ENCODE results near the gene STPG2. TPM values are rescaled to one million over a fixed set of nuclear protein-coding genes. Genes with fewer than 3 reads are reported as not detected.

STPG2 gene
- total RNA-seq, 2 donors from 2014 or later = 0.19 TPM; not detected in 1

GRCh38 chr4:98150092-98150761 lies 7.0 kb upstream of the STPG2 start:
- Histone ChIP-seq H3K4me3 (no peak overlapping the region), H3K27ac (no peak overlapping the region), H3K36me3 (no peaks in the 10 kb centered on the region), H3K4me1 (no peaks in the 10 kb centered on the region), H3K9me3 (no peaks in the 10 kb centered on the region), H3K27me3 (no peaks in the 10 kb centered on the region), H3K9ac (ENCODE audit: low read depth in 2 of 2, low read length in 2 of 2) (no peak overlapping the region)
- TF ChIP-seq CTCF (IDR thresholded peaks at IDR 0.05) = no peak
- no peak for DNase-seq
- intact Hi-C loops (cut with DNase I) = no loop called here

- intact Hi-C loops (cut with DNase I) = no loop called here
- no peak overlapping the region for H3K27ac ChIP-seq
- no peaks in the 10 kb centered on the region for H3K4me1 ChIP-seq
- H3K9ac ChIP-seq (ENCODE audit: low read depth in 2 of 2, low read length in 2 of 2) = no peak overlapping the region
- H3K27me3 ChIP-seq = no peaks in the 10 kb centered on the region
- no peaks in the 10 kb centered on the region for H3K9me3 ChIP-seq
- H3K4me3 ChIP-seq = no peak overlapping the region
- TF ChIP-seq CTCF (IDR thresholded peaks at IDR 0.05) = no peak
- H3K36me3 ChIP-seq = no peaks in the 10 kb centered on the region
- no peak for DNase-seq
Measured at GRCh38 chr4:98148856-98149255, 5.6 kb upstream of the STPG2 start.

GRCh38 chr4:98126141-98126540 lies 17.1 kb downstream of the STPG2 start:
- H3K27ac ChIP-seq = no peak overlapping the region
- H3K27me3 ChIP-seq = no peaks in the 10 kb centered on the region
- intact Hi-C loops (cut with DNase I) = no loop called here
- H3K9me3 ChIP-seq = no peaks in the 10 kb centered on the region
- H3K4me1 ChIP-seq = no peaks in the 10 kb centered on the region
- DNase-seq = no peak
- H3K9ac ChIP-seq (ENCODE audit: low read depth in 2 of 2, low read length in 2 of 2) = no peak overlapping the region
- H3K4me3 ChIP-seq = no peak overlapping the region
- H3K36me3 ChIP-seq = no peaks in the 10 kb centered on the region
- no peak for TF ChIP-seq CTCF (IDR thresholded peaks at IDR 0.05)

- Histone ChIP-seq H3K36me3 (no peaks in the 10 kb centered on the region), H3K9ac (ENCODE audit: low read depth in 2 of 2, low read length in 2 of 2) (no peak overlapping the region), H3K9me3 (no peaks in the 10 kb centered on the region), H3K4me1 (no peaks in the 10 kb centered on the region), H3K27ac (no peak overlapping the region), H3K4me3 (no peak overlapping the region), H3K27me3 (no peaks in the 10 kb centered on the region)
- no peak for TF ChIP-seq CTCF (IDR thresholded peaks at IDR 0.05)
- DNase-seq = no peak
- intact Hi-C loops (cut with DNase I) = no loop called here
Measured at GRCh38 chr4:98125585-98125984, 17.7 kb downstream of the STPG2 start.

- H3K27me3 ChIP-seq = no peaks in the 10 kb centered on the region
- intact Hi-C loops (cut with DNase I) = no loop called here
- no peak overlapping the region for H3K27ac ChIP-seq
- no peak for TF ChIP-seq CTCF (IDR thresholded peaks at IDR 0.05)
- H3K4me3 ChIP-seq = no peak overlapping the region
- H3K4me1 ChIP-seq = no peaks in the 10 kb centered on the region
- DNase-seq = no peak
- H3K9ac ChIP-seq (ENCODE audit: low read depth in 2 of 2, low read length in 2 of 2) = no peak overlapping the region
- no peaks in the 10 kb centered on the region for H3K9me3 ChIP-seq
- H3K36me3 ChIP-seq = no peaks in the 10 kb centered on the region
Measured at GRCh38 chr4:98117363-98117762, 25.9 kb downstream of the STPG2 start.
